ENCODE data around the gene IDE. TPM values are rescaled to one million over a fixed set of nuclear protein-coding genes. Genes with fewer than 3 reads are reported as not detected.
"Not testable (repeated sequence)": the region's sequence is repeated elsewhere in the genome, so short reads cannot be mapped to it uniquely, and the experiment has no call there.

The IDE gene
- total RNA-seq, 1 experiment from 2014 or later = 56.2 TPM

DNA sequence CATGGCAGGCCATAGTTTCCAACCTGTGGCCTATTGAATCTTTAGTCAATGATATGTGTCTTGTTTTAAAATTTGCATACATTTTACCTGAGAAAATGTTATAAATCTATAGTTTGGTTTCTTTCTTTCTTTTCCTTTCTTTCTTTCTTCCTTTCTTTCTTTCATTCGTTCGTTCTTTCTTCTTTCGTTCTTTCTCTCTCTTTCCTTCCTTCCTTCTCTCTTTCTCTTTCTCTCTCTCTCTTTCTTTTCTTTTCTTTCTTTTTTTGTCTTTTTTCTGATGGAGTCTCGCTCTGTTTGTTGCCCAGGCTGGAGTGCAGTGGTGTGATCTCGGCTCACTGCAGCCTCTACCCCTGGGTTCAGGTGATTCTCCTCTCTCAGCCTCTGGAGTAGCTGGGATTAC lies 133.3 kb downstream of the IDE start:
- no peak overlapping the region for H3K27ac ChIP-seq (ENCODE audit: low read length)
- H3K4me3 ChIP-seq (ENCODE audit: low read length) = no peak overlapping the region
- H3K36me3 ChIP-seq (ENCODE audit: insufficient read depth, low read length) = no peaks in the 10 kb centered on the region
- DNase-seq = no peak
- no peak overlapping the region for H3K4me2 ChIP-seq (ENCODE audit: low read depth, low read length, poor library complexity, severe bottlenecking)
- peaks cover 4% of the 10 kb centered on the region for H3K4me1 ChIP-seq (ENCODE audit: low read length)
- H3K79me2 ChIP-seq (ENCODE audit: low read length) = no peaks in the 10 kb centered on the region
- H3K9me3 ChIP-seq (ENCODE audit: low read length) = no peaks in the 10 kb centered on the region
- no peaks in the 10 kb centered on the region for H3K27me3 ChIP-seq (ENCODE audit: low read length)
- no peaks in the 10 kb centered on the region for H3K9me2 ChIP-seq (replicated peaks; ENCODE audit: insufficient read depth, low read length)
- H4K20me1 ChIP-seq (ENCODE audit: insufficient read depth, low read depth, low read length) = no peaks in the 10 kb centered on the region
- H2AFZ ChIP-seq (ENCODE audit: low read length) = no peak overlapping the region
- H3K9ac ChIP-seq (ENCODE audit: low read length) = no peak overlapping the region

DNA sequence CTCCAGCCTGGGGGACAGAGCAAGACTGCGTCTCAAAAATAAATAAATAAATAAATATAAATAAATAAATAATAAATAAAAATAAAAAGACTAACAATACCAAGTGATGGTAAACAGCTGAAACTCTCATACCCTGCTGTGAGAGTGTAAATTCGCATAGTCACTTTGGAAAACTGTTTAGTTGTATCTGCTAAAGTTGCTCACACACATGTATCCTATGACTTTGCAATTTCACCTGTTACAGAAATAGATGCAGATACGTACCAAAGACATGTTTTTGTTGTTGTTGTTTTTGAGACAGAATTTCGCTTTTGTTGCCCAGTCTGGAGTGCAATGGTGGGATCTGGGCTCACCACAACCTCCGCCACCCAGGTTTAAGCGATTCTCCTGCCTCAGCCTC lies 135.7 kb downstream of the IDE start:
- H4K20me1 ChIP-seq (ENCODE audit: insufficient read depth, low read depth, low read length) = no peaks in the 10 kb centered on the region
- H3K4me1 ChIP-seq (ENCODE audit: low read length) = peaks cover 5% of the 10 kb centered on the region
- H3K4me2 ChIP-seq (ENCODE audit: low read depth, low read length, poor library complexity, severe bottlenecking) = no peak overlapping the region
- H3K36me3 ChIP-seq (ENCODE audit: insufficient read depth, low read length) = no peaks in the 10 kb centered on the region
- no peaks in the 10 kb centered on the region for H3K9me2 ChIP-seq (replicated peaks; ENCODE audit: insufficient read depth, low read length)
- H2AFZ ChIP-seq (ENCODE audit: low read length) = no peak overlapping the region
- H3K79me2 ChIP-seq (ENCODE audit: low read length) = no peaks in the 10 kb centered on the region
- no peak overlapping the region for H3K27ac ChIP-seq (ENCODE audit: low read length)
- H3K9ac ChIP-seq (ENCODE audit: low read length) = no peak overlapping the region
- no peak overlapping the region for H3K4me3 ChIP-seq (ENCODE audit: low read length)
- H3K9me3 ChIP-seq (ENCODE audit: low read length) = no peaks in the 10 kb centered on the region
- no peak for DNase-seq
- H3K27me3 ChIP-seq (ENCODE audit: low read length) = no peaks in the 10 kb centered on the region

DNA sequence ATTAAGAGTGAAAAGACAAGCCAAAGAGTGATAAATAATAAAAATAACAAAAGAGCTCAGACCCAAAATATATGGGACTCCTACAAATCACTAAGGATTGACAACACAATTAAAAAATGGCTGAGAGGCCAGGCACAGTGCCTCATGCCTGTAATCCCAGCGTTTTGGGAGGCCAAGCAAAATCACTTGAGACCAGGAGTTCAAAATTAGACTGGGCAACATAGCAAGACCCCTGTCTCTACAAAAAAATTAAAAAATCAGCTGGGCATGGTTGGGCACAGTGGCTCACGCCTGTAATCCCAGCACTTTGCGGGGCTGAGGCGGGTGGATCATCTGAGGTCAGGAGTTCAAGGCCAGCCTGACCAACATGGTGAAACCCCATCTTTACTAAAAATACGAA lies 137.3 kb downstream of the IDE start:
- H3K4me3 ChIP-seq (ENCODE audit: low read length) = no peak overlapping the region
- H3K79me2 ChIP-seq (ENCODE audit: low read length) = no peaks in the 10 kb centered on the region
- no peak overlapping the region for H3K9ac ChIP-seq (ENCODE audit: low read length)
- no peak overlapping the region for H2AFZ ChIP-seq (ENCODE audit: low read length)
- DNase-seq = no peak
- no peak overlapping the region for H3K4me2 ChIP-seq (ENCODE audit: low read depth, low read length, poor library complexity, severe bottlenecking)
- H3K9me2 ChIP-seq (replicated peaks; ENCODE audit: insufficient read depth, low read length) = no peaks in the 10 kb centered on the region
- H3K4me1 ChIP-seq (ENCODE audit: low read length) = peaks cover 5% of the 10 kb centered on the region
- H3K27me3 ChIP-seq (ENCODE audit: low read length) = no peaks in the 10 kb centered on the region
- H4K20me1 ChIP-seq (ENCODE audit: insufficient read depth, low read depth, low read length) = no peaks in the 10 kb centered on the region
- H3K36me3 ChIP-seq (ENCODE audit: insufficient read depth, low read length) = no peaks in the 10 kb centered on the region
- no peak overlapping the region for H3K27ac ChIP-seq (ENCODE audit: low read length)
- no peaks in the 10 kb centered on the region for H3K9me3 ChIP-seq (ENCODE audit: low read length)

DNA sequence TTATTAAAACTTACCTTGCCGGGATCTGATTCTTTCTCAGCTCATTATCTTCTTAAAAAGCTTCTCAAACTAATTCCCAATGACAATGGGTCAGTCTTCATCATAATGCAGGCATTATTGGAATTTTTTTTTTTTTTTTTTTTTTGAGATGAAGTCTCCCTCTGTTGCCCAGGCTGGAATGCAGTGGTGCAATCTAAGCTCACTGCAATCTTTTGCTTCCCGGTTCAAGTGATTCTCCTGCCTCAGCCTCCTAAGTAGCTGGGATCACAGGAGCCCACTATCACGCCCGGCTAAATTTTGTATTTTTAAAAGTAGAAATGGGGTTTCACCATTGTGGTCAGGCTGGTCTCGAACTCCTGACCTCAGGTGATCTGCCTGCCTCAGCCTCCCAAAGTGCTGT lies 137.8 kb downstream of the IDE start:
- H3K79me2 ChIP-seq (ENCODE audit: low read length); H3K4me1 ChIP-seq (ENCODE audit: low read length); H3K27ac ChIP-seq (ENCODE audit: low read length); H3K9me2 ChIP-seq (replicated peaks; ENCODE audit: insufficient read depth, low read length); H3K4me2 ChIP-seq (ENCODE audit: low read depth, low read length, poor library complexity, severe bottlenecking); DNase-seq; H3K9me3 ChIP-seq (ENCODE audit: low read length); H3K36me3 ChIP-seq (ENCODE audit: insufficient read depth, low read length); H2AFZ ChIP-seq (ENCODE audit: low read length); H3K9ac ChIP-seq (ENCODE audit: low read length); H3K4me3 ChIP-seq (ENCODE audit: low read length); H4K20me1 ChIP-seq (ENCODE audit: insufficient read depth, low read depth, low read length); H3K27me3 ChIP-seq (ENCODE audit: low read length): not testable (repeated sequence)

DNA sequence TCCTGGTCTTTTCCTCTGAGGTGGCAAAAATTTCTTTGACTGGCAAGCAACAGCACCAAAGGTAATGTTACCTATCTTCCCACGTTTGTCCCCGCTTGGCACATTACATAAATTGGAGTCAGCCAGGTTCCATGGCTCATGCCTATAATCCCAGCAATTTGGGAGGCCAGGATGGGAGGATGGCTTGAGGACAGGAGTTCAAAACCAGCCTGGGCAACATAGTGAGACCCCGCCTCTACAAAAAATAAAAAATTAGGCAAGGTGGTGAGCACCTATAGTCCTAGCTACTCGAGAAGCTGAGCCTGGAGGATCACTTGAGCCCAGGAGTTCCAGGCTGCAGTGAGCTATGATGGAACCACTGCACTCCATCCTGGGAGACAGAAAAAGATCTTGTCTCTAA lies 139.5 kb downstream of the IDE start:
- no peaks in the 10 kb centered on the region for H3K9me2 ChIP-seq (replicated peaks; ENCODE audit: insufficient read depth, low read length)
- H3K79me2 ChIP-seq (ENCODE audit: low read length) = no peaks in the 10 kb centered on the region
- no peaks in the 10 kb centered on the region for H3K9me3 ChIP-seq (ENCODE audit: low read length)
- peaks cover 5% of the 10 kb centered on the region for H3K4me1 ChIP-seq (ENCODE audit: low read length)
- H3K27ac ChIP-seq (ENCODE audit: low read length) = no peak overlapping the region
- no peaks in the 10 kb centered on the region for H3K27me3 ChIP-seq (ENCODE audit: low read length)
- no peak overlapping the region for H3K4me2 ChIP-seq (ENCODE audit: low read depth, low read length, poor library complexity, severe bottlenecking)
- DNase-seq = no peak
- H4K20me1 ChIP-seq (ENCODE audit: insufficient read depth, low read depth, low read length) = no peaks in the 10 kb centered on the region
- H3K36me3 ChIP-seq (ENCODE audit: insufficient read depth, low read length) = no peaks in the 10 kb centered on the region
- H3K9ac ChIP-seq (ENCODE audit: low read length) = no peak overlapping the region
- no peak overlapping the region for H3K4me3 ChIP-seq (ENCODE audit: low read length)
- no peak overlapping the region for H2AFZ ChIP-seq (ENCODE audit: low read length)

DNA sequence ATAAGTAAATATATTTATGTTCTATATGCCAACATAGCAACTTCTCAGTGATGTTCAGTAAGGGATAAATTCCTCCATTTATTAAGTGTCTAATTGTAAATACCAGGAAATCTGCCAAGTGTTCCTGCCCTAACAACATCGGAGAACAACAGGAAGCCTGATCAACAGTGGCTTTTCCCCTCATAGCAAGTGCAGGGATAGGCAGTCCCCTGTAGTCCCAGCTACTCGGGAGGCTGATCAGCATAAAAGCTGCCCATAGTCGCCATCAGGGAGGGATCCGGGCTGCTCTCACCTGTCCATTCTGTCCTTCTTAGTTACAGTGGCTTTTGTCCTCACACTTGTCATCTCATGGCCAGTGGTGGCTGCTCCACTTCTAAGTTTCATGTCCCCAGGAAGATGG lies 141.3 kb downstream of the IDE start:
- DNase-seq = no peak
- H3K27ac ChIP-seq (ENCODE audit: low read length) = no peak overlapping the region
- H3K4me1 ChIP-seq (ENCODE audit: low read length) = peaks cover 5% of the 10 kb centered on the region
- H3K9me3 ChIP-seq (ENCODE audit: low read length) = no peaks in the 10 kb centered on the region
- no peak overlapping the region for H3K4me3 ChIP-seq (ENCODE audit: low read length)
- H4K20me1 ChIP-seq (ENCODE audit: insufficient read depth, low read depth, low read length) = no peaks in the 10 kb centered on the region
- H3K9ac ChIP-seq (ENCODE audit: low read length) = no peak overlapping the region
- H3K9me2 ChIP-seq (replicated peaks; ENCODE audit: insufficient read depth, low read length) = no peaks in the 10 kb centered on the region
- no peaks in the 10 kb centered on the region for H3K36me3 ChIP-seq (ENCODE audit: insufficient read depth, low read length)
- H3K79me2 ChIP-seq (ENCODE audit: low read length) = no peaks in the 10 kb centered on the region
- H3K4me2 ChIP-seq (ENCODE audit: low read depth, low read length, poor library complexity, severe bottlenecking) = no peak overlapping the region
- no peak overlapping the region for H2AFZ ChIP-seq (ENCODE audit: low read length)
- H3K27me3 ChIP-seq (ENCODE audit: low read length) = no peaks in the 10 kb centered on the region

GRCh38 chr10:92430103-92430502 lies 143.8 kb downstream of the IDE start:
- Histone ChIP-seq H3K4me1 (ENCODE audit: low read length) (no peaks in the 10 kb centered on the region), H3K9me3 (ENCODE audit: low read length) (no peaks in the 10 kb centered on the region), H3K36me3 (ENCODE audit: insufficient read depth, low read length) (no peaks in the 10 kb centered on the region), H2AFZ (ENCODE audit: low read length) (no peak overlapping the region), H3K4me2 (ENCODE audit: low read depth, low read length, poor library complexity, severe bottlenecking) (no peak overlapping the region), H3K79me2 (ENCODE audit: low read length) (no peaks in the 10 kb centered on the region), H3K4me3 (ENCODE audit: low read length) (no peak overlapping the region), H3K9ac (ENCODE audit: low read length) (no peak overlapping the region), H4K20me1 (ENCODE audit: insufficient read depth, low read depth, low read length) (no peaks in the 10 kb centered on the region), H3K27me3 (ENCODE audit: low read length) (no peaks in the 10 kb centered on the region), H3K9me2 (replicated peaks; ENCODE audit: insufficient read depth, low read length) (no peaks in the 10 kb centered on the region), H3K27ac (ENCODE audit: low read length) (no peak overlapping the region)
- DNase-seq = no peak

- no peaks in the 10 kb centered on the region for H3K36me3 ChIP-seq (ENCODE audit: insufficient read depth, low read length)
- no peaks in the 10 kb centered on the region for H3K9me3 ChIP-seq (ENCODE audit: low read length)
- H3K79me2 ChIP-seq (ENCODE audit: low read length) = no peaks in the 10 kb centered on the region
- no peaks in the 10 kb centered on the region for H3K4me1 ChIP-seq (ENCODE audit: low read length)
- H3K9me2 ChIP-seq (replicated peaks; ENCODE audit: insufficient read depth, low read length) = no peaks in the 10 kb centered on the region
- H3K4me2 ChIP-seq (ENCODE audit: low read depth, low read length, poor library complexity, severe bottlenecking) = no peak overlapping the region
- no peak overlapping the region for H3K9ac ChIP-seq (ENCODE audit: low read length)
- no peak overlapping the region for H2AFZ ChIP-seq (ENCODE audit: low read length)
- no peaks in the 10 kb centered on the region for H3K27me3 ChIP-seq (ENCODE audit: low read length)
- DNase-seq = no peak
- no peaks in the 10 kb centered on the region for H4K20me1 ChIP-seq (ENCODE audit: insufficient read depth, low read depth, low read length)
- H3K27ac ChIP-seq (ENCODE audit: low read length) = no peak overlapping the region
- H3K4me3 ChIP-seq (ENCODE audit: low read length) = no peak overlapping the region
Measured at GRCh38 chr10:92421550-92421949, 152.3 kb downstream of the IDE start.
